Measurements from ENCODE around the gene ZG16B.

Gene ZG16B

DNA sequence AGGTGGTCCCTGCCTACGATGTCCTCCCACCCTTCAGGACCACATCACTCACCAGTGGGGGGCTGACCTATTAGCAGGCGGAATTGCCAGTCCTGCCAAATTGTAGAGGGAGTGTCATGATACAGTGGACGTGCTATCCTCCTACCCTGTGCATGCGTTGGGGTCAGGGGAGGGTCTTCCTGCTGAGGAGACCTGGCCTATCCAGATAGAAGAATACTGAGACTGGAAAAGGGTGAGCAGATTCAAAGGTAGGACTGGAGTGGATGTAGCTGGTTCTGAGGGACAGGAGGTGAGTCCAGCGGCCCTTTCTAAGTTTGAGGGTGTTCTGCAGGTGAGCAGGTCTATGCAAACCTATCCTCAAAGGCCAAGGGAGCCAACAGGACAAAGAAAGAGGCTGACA, 23.8 kb upstream of the ZG16B start:
- DNase-seq (ENCODE audit: low read depth): no peak

DNA sequence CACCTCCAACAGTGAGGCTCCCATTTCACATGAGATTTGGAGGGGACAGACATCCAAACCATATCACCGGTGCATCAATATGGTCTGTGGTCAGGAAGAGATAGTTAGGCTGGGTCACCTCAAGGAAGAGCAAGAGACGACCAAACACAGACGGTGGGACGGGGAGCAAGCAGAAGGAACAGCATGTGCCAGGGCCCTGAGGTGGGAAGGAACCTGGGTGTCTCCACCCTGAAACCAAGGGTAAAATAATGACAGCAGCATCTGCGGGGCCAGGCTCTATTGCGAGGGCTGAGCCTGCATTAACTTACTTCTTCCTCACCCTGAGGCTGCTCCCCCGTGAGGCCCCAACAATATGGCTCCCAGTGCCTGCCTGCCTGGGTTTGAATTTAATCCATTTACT, 21.9 kb upstream of the ZG16B start:
- no peak for DNase-seq (ENCODE audit: low read depth)

- no peak for DNase-seq (ENCODE audit: low read depth)
Observed at GRCh38 chr16:2809149-2809760, 20.8 kb upstream of the ZG16B start.

DNA sequence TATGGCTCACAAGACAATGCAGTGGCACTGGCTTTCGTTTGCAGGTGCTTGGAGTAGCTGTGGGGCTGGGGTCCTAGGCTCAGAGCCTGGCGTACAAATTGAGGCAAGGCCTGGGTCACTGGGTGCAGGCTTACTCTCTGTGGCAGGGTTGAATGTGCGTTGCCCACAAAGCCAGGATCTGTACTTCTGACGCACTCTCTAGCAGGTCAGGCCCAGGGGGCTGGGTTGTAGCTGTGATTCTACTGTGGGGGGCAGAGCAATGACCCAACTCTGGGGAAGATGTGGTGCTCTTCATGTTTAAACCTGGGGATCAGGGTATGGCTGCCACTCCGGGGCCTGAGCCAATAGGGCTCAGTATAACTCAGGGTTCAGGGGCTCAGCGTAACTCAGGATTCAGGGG, 19.5 kb upstream of the ZG16B start:
- DNase-seq (ENCODE audit: low read depth): no peak

GRCh38 chr16:2811703-2812471, 18.2 kb upstream of the ZG16B start:
- DNase-seq (ENCODE audit: low read depth): no peak

DNA sequence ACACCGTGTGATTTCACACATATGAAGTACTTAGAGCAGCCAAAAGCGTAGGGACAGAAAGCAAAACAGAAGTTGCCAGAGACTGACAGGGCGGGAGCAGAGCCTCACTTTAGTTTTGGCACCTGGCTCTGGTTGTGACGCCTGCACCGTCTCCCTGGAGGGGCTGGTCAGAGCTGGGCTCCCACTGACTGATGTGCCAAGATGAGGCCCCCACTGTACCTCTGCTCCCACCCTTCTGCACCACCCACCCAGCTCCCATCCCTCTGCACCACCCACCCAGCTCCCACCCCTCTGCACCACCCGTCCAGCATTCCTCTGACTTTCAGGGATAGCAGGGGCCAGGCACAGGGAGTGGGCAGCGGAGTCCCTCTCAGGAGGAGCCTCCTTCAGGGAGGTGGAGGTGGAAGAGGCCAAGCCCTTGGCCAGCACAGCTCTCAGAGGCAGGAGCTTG, 16.3 kb upstream of the ZG16B start:
- DNase-seq (ENCODE audit: low read depth): no peak

GRCh38 chr16:2814551-2815298, 15.4 kb upstream of the ZG16B start:
- no peak for DNase-seq (ENCODE audit: low read depth)

DNA sequence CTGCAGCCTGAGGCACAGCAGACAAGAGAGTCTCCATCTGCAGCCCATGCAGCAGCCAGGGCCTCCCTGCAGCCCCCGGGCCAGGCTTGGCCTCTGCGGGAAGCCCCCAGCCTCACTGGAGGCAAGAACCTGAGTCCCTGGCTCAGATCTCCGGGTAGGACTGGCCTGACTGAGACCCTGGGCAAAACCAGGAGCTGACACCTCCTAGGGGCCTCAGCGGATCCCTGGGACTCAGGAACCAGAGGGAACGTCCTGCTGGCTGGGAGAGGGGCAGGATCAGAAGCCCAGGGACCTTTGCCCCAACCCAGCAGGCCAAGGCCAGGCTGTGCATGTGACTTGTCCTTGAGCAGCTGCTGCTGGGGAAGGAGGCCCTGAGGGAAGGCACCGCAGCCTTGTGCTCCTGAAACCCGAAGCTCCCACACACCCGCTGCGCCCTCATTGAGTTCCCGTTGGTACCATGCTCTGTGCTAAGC, 14.8 kb upstream of the ZG16B start:
- no peak for DNase-seq (ENCODE audit: low read depth)

DNA sequence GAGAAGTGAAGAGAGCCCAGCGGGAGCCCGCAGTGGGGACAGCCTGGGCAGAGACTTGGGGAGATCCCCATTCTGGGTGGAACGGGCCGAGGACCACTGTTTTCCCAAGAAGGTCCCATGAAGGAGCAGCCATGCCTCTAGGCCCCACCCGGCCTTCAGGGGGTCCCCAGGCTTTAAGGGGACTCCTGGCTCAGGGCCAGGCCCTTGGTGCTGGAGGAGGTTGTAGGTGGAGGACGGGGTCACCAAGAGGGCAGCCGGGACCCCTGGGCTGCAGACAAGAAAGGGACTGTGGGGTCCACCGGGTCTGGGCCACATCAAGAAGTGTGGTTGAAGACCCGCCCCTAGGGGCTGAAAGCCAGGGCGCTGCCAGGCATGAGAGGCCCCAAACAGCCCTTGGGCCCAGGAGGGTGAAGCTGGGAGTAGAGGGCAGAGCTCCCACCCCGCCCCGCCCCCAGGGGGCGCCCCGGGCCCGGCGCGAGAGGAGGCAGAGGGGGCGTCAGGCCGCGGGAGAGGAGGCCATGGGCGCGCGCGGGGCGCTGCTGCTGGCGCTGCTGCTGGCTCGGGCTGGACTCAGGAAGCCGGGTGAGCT, 13.3 kb upstream of the ZG16B start, which contains the start of gene PRSS21:
Gene PRSS21 (plus strand): TSS at position 487 of the 589 bp plus-strand sequence. CDS start 32 bp downstream, at position 519.
- DNase-seq (ENCODE audit: low read depth): no peak

- DNase-seq (ENCODE audit: low read depth): no peak
Observed at GRCh38 chr16:2817340-2818271, 12.5 kb upstream of the ZG16B start.

GRCh38 chr16:2818272-2818876, 11.7 kb upstream of the ZG16B start:
- DNase-seq (ENCODE audit: low read depth): no peak

DNA sequence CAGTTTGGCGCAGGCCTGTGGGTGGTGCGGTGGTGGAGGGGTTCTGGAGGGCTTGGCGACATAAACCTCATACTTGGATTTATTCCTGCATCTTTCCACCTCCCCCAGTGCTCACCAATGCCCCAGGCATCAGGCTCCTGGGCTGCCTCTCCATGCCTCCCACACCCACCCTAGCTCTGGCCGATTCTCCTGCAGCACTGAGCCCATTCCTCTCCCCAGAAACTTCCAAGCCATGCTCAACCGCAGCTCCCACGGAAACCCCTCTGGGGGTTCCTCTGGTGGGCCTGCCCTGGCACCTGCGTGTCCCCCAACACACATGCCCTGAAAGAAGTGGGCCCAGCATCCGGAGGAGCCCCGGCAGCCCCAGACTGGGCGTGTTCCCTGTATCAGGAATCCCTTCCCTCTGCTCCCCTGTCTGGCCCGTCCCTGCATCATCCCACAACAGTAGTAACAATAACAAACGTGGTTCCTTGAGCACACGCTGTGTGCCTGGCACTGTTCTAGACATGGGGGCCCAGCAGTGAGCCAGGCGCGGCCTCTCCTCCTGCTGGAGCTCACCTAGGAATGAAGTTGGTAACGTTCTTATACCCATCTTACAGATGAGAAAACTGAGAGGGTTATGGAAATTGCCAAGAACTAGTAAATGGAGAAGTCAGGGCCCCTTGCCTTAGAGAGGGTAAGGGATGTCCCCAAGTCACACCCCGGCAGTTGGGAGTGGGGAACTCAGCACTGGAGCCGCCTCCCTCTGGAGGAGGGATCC, 10.7 kb upstream of the ZG16B start:
- DNase-seq (ENCODE audit: low read depth): no peak

GRCh38 chr16:2819939-2820835, 9.9 kb upstream of the ZG16B start:
- DNase-seq (ENCODE audit: low read depth): no peak

- DNase-seq (ENCODE audit: low read depth): no peak
Observed at GRCh38 chr16:2820836-2821486, 9.1 kb upstream of the ZG16B start.

- no peak for DNase-seq (ENCODE audit: low read depth)
Observed at GRCh38 chr16:2821487-2822157, 8.5 kb upstream of the ZG16B start.

DNA sequence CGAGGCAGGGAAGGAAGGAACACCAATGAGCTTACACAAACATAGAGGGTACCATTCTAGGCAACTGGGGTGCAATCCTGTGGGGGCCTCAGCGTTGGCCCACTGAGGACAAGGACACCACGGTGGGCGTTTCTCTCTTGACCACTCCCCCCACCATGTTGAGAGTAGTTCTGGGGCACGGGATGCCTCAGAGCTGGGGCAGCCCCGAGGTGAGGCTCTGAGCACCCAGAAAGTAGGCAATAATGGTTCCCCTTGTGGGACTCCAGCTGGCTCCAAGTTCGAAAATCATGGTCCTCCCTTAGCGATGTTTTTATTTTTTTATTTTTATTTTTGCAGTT, 8.0 kb upstream of the ZG16B start:
- DNase-seq (ENCODE audit: low read depth): no peak

DNA sequence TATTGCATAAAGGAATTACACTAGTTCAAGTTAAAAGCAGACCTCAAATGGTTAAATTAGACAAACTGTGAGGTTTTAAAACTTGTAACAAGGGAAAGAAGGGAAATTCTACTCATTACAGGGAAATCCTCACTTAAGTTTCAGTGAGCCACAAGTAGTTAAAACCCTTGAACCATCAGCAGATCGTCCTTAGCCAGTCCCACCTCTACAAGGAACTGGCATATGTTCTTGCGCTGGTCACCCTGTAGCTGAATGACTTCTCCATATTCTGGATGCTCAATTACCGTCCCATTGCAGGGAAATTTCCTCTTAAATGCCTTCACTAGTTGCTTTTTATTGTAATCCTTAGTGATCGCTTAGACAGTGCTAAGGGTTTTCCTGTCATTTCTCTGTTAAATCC, 7.6 kb upstream of the ZG16B start:
- DNase-seq (ENCODE audit: low read depth): no peak

DNA sequence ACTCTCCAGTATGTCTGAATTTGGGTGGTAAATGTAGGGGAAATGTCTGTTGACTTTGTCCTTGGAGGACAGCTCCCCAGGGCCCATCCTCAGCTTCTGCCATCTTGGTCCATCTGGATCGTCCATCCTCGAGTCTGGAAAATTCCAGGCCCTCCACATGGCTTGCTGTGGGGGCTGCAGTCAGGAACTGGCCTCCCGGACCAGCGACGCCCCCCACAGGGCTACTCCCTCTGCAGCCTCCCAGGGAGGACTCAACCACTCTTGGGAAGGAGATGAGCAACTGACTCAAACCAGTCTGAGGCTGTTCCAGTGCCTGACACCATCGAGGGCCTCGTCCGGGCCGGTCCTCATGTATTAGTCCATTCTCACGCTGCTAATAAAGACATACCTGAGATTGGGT, 5.5 kb upstream of the ZG16B start:
- DNase-seq (ENCODE audit: low read depth): no peak

Data from non-pigmented ciliary epithelial cell (primary cell).